Endothelial cell of umbilical vein (primary cell): ENCODE results near the gene NTSR1.

ENCODE experiments used
- POLR2A ChIP-seq: IDR thresholded peaks from 2 replicates; pipeline ENCODE4 v1.6.1; 2012; ENCODE audit warnings: low read depth, mild to moderate bottlenecking, control low read depth, low read length
- TF ChIP-seq, protein P1 (sequence below), 2 donors: IDR thresholded peaks; 1 replicate in 1 of 2; 2 replicates in 1 of 2; pipeline ENCODE4 v1.5.1; 2011; ENCODE audit warnings: low read length in 2 of 2, mild to moderate bottlenecking in 2 of 2, moderate library complexity in 2 of 2, control low read depth in 1 of 2, inconsistent platforms in 1 of 2, low read depth in 1 of 2; ENCODE audit not compliant: insufficient read depth in 1 of 2; ENCODE audit errors: extremely low read depth in 1 of 2

DNA sequence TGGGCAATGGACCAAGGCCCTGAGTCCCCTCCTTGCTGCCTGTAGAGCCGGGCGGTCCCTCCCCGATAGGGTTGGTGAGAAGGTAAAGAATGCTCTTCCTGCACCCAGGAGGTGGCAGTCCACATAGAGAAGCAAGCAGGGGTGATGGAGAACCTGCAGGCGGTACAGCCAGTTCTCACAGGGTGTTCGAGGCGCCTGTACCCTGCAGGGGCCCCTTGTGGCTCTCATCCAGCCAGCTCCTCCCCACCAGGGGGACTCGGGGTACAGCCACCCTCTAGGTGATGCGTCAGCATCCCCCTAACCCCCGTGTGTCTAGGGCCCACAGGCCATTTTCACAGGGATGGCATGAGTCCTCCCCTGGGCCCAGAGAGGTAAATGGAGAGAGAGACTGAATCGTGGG is 103.1 kb downstream of the NTSR1 start:
- no peak for TF ChIP-seq POLR2A
- TF ChIP-seq, protein P1, sequence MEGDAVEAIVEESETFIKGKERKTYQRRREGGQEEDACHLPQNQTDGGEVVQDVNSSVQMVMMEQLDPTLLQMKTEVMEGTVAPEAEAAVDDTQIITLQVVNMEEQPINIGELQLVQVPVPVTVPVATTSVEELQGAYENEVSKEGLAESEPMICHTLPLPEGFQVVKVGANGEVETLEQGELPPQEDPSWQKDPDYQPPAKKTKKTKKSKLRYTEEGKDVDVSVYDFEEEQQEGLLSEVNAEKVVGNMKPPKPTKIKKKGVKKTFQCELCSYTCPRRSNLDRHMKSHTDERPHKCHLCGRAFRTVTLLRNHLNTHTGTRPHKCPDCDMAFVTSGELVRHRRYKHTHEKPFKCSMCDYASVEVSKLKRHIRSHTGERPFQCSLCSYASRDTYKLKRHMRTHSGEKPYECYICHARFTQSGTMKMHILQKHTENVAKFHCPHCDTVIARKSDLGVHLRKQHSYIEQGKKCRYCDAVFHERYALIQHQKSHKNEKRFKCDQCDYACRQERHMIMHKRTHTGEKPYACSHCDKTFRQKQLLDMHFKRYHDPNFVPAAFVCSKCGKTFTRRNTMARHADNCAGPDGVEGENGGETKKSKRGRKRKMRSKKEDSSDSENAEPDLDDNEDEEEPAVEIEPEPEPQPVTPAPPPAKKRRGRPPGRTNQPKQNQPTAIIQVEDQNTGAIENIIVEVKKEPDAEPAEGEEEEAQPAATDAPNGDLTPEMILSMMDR (IDR thresholded peaks at IDR 0.05; ENCODE audit: extremely low read depth in 1 of 2, insufficient read depth in 1 of 2, low read depth in 1 of 2, low read length in 2 of 2), result no peak
